Measurements from ENCODE around the gene WNT5A. TPM values are rescaled to one million over a fixed set of nuclear protein-coding genes. Genes with fewer than 3 reads are reported as not detected.

The WNT5A gene
- total and polyA plus RNA-seq, 9 of the 15 experiments (the other 6 are each of a cell fraction or from before 2014, with no cell fraction given): 0.11 TPM; not detected in 8

DNA sequence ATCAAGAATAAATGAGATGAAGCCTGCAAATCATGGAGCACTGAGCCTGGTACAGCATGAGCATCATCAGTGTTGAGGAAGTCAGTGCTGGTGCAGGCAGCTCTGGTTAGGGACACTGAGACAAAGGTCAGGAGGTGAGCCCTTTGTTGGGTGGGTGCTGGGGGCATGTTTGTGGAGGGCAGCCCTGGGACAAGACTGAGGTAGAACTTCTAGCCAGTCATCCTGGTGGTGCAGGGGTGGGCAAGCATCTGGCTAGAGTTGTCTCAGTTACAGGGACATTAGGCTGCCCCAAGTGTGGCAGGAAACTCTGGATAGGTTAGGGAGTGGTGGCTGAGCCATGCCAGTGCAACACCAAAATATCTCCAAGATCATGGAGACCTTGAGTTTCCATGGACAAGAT lies 27.3 kb downstream of the WNT5A start (continued):
- TF ChIP-seq, protein P1, sequence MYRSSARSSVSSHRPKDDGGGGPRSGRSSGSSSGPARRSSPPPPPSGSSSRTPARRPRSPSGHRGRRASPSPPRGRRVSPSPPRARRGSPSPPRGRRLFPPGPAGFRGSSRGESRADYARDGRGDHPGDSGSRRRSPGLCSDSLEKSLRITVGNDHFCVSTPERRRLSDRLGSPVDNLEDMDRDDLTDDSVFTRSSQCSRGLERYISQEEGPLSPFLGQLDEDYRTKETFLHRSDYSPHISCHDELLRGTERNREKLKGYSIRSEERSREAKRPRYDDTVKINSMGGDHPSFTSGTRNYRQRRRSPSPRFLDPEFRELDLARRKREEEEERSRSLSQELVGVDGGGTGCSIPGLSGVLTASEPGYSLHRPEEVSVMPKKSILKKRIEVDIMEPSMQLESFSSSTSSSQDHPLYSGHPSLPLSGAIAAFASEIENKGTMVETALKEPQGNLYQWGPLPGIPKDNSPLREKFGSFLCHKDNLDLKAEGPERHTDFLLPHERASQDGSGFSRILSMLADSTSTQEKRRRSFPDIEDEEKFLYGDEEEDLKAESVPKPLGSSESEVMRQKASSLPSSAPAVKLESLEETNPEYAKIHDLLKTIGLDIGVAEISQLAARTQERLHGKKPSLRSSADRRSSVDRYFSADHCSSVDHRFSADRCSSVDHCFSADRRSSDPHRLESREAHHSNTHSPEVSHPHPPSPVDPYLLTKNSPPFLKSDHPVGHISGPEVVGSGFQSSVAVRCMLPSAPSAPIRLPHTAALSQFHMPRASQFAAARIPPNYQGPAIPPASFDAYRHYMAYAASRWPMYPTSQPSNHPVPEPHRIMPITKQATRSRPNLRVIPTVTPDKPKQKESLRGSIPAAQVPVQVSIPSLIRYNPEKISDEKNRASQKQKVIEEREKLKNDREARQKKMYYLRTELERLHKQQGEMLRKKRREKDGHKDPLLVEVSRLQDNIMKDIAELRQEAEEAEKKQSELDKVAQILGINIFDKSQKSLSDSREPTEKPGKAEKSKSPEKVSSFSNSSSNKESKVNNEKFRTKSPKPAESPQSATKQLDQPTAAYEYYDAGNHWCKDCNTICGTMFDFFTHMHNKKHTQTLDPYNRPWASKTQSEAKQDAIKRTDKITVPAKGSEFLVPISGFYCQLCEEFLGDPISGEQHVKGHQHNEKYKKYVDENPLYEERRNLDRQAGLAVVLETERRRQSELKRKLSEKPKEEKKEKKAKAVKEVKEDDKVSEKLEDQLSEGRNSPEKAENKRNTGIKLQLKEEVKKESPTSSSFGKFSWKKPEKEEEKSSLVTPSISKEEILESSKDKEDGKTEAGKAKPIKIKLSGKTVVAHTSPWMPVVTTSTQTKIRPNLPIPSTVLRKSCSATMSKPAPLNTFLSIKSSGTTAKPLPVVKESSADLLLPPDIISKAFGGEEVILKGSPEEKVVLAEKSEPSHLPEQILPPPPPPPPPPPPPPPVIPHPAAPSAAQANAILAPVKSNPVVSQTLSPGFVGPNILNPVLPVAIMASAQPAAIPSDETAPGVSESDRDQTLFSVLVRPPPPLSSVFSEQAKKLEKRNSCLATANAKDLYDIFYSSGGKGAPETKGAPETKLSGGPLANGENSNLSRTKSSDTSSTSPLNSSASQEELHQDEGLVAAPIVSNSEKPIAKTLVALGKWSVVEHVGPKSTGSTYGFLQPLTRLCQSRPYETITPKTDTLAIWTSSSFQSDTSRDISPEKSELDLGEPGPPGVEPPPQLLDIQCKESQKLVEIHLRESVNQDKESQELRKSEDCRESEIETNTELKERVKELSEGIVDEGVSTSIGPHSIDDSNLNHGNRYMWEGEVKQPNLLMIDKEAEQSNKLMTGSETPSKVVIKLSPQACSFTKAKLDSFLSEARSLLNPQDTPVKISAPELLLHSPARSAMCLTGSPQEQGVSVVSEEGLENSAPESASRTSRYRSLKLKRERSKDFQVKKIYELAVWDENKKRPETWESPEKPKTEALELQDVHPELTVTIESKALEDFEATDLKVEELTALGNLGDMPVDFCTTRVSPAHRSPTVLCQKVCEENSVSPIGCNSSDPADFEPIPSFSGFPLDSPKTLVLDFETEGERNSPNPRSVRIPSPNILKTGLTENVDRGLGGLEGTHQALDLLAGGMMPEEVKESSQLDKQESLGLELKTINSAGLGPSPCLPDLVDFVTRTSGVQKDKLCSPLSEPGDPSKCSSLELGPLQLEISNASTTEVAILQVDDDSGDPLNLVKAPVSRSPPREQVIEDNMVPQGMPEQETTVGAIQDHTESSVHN (IDR thresholded peaks at IDR 0.05; ENCODE audit: borderline replicate concordance in 1 of 2, low read depth in 1 of 2): no peak

DNA sequence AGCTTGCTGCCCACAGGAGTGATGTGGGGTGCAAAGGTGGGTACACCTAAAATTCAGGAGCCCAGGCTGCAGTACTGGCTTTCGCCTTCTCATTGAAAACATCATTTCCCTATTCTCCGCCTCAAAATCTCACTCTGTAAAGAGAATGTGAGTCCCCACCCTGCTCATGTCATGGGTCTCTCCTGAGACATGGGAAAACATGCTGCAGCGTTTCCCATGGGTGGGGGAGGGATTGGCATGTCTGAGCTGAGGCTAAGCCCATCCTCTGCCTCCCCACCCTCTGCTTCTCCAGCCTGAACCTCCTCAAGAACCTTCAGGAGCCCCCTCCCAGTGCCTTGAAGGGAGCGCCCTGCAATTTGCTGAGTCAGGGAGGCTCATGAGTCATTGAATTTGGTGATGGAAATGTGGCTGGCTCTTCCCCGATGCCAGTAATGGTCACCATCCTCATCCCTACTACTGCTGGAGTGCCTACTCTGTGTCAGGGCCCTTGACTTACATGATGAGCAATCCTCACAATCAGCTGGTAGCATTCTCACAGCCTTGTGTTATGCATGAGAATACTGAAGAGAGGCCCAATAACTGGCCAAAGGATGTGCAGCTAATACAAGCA lies 28.8 kb downstream of the WNT5A start:
- H3K36me3 ChIP-seq (ENCODE audit: control insufficient read depth, insufficient read depth, low read length): no peaks in the 10 kb centered on the region
- DNase-seq (ENCODE audit: extremely low read depth in 1 of 4, low spot score in 3 of 4) (no peak), FAIRE-seq (no peak), ATAC-seq (no peak)
- in situ Hi-C loops (cut with MboI): no loop called here
- ChIA-PET POLR2A (no interaction called here), CTCF (ENCODE audit: low intra/inter-chr PET ratio) (no interaction called here)
- no peak overlapping the region for H2AFZ ChIP-seq (ENCODE audit: low read depth, low read length)
- no peaks in the 10 kb centered on the region for H3K79me2 ChIP-seq (ENCODE audit: control insufficient read depth, insufficient read depth, low read length)
- no peak overlapping the region for H3K4me2 ChIP-seq (ENCODE audit: insufficient read depth, low read length)
- H3K4me1 ChIP-seq (replicated peaks in 1 of 2; ENCODE audit: control insufficient read depth in 2 of 2, insufficient read depth in 2 of 2, low read length in 2 of 2): no peaks in the 10 kb centered on the region
- 0% methylated on average over 3 of the region's 5 CpGs for WGBS (ENCODE audit: insufficient coverage, low coverage, missing lambda C conversion rate)
- H3K27ac ChIP-seq (ENCODE audit: extremely low read depth, low read depth, low read length): no peak overlapping the region
- no peaks in the 10 kb centered on the region for H4K20me1 ChIP-seq (replicated peaks; ENCODE audit: control insufficient read depth, insufficient read depth, low read length)
- no TSS peak for BruUV-seq (replicated peaks)
- H3K9me3 ChIP-seq (replicated peaks; ENCODE audit: control insufficient read depth, insufficient read depth, low read depth, low read length): no peaks in the 10 kb centered on the region
- no peak overlapping the region for H3K9ac ChIP-seq (ENCODE audit: insufficient read depth in 1 of 2, low read depth in 2 of 2, low read length in 2 of 2)
- H3K9me1 ChIP-seq (ENCODE audit: control insufficient read depth, insufficient read depth, low read length): no peaks in the 10 kb centered on the region
- no peaks in the 10 kb centered on the region for H3K27me3 ChIP-seq (ENCODE audit: control insufficient read depth in 2 of 2, insufficient read depth in 2 of 2, low read length in 2 of 2)
- intact Hi-C loops (cut with micrococcal nuclease): no loop called here
- H3K4me3 ChIP-seq: no peak overlapping the region
- TF ChIP-seq RBM17 (IDR thresholded peaks at IDR 0.05; ENCODE audit: borderline replicate concordance, low read depth, low read length): no peak
- TF ChIP-seq, protein P2, sequence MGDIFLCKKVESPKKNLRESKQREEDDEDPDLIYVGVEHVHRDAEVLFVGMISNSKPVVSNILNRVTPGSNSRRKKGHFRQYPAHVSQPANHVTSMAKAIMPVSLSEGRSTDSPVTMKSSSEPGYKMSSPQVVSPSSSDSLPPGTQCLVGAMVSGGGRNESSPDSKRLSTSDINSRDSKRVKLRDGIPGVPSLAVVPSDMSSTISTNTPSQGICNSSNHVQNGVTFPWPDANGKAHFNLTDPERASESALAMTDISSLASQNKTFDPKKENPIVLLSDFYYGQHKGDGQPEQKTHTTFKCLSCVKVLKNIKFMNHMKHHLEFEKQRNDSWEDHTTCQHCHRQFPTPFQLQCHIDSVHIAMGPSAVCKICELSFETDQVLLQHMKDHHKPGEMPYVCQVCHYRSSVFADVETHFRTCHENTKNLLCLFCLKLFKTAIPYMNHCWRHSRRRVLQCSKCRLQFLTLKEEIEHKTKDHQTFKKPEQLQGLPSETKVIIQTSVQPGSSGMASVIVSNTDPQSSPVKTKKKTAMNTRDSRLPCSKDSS (IDR thresholded peaks at IDR 0.05; ENCODE audit: low read depth, partially characterized antibody): no peak
- TF ChIP-seq, protein P3, sequence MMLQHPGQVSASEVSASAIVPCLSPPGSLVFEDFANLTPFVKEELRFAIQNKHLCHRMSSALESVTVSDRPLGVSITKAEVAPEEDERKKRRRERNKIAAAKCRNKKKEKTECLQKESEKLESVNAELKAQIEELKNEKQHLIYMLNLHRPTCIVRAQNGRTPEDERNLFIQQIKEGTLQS (IDR thresholded peaks at IDR 0.05): peak; percentile 24; the same call in 1 of the 2 replicates
- TF ChIP-seq, protein P3 (CRISPR knock-in tag; conservative IDR thresholded peaks at IDR 0.05): no peak
- TF ChIP-seq C11orf30 (IDR thresholded peaks at IDR 0.05; ENCODE audit: low read depth): peak; percentile 78
- peak; percentile 69 for TF ChIP-seq MAFG (tag; conservative IDR thresholded peaks at IDR 0.05)
- TF ChIP-seq NFE2 (IDR thresholded peaks at IDR 0.05; ENCODE audit: low read depth): peak; percentile 36; the same call in 1 of the 2 replicates
- peak; percentile 36; the same call in 1 of the 2 replicates for TF ChIP-seq MAFF (IDR thresholded peaks at IDR 0.05; ENCODE audit: low read length)

Measured in K562 (cell line).